Activated naive CD4-positive, alpha-beta T cell treated with anti-CD3 and anti-CD28 coated beads for 36 hours (primary cell): ENCODE results near the gene PLCXD1. TPM values are rescaled to one million over a fixed set of nuclear protein-coding genes. Genes with fewer than 3 reads are reported as not detected.
"Not testable (repeated sequence)": the region's sequence is repeated elsewhere in the genome, so short reads cannot be mapped to it uniquely, and the experiment has no call there.

ENCODE experiments used
- CTCF ChIA-PET: fragments of 350-600 bp; sonication (Branson Sonifier 250); formaldehyde crosslinking; loops from one replicate; lab custom pipeline; 2021; ENCODE audit warnings: antibody characterized with exemption; lab: Charles Lee
- DNase-seq: peaks from one replicate; pipeline ENCODE4 v3.0.0-alpha.2; 2020
- H3K27ac Mint-ChIP-seq: one replicate; pipeline ENCODE4 v1.8.0; 2021; ENCODE audit warnings: mild to moderate bottlenecking, mixed read lengths
- H3K27me3 Mint-ChIP-seq: one replicate; pipeline ENCODE4 v1.8.0; 2021; ENCODE audit warnings: low read depth, mixed read lengths
- H3K36me3 Mint-ChIP-seq: one replicate; pipeline ENCODE4 v1.8.0; 2021; ENCODE audit warnings: low read depth, mixed read lengths
- H3K4me1 Mint-ChIP-seq: one replicate; pipeline ENCODE4 v1.8.0; 2021; ENCODE audit warnings: low read depth, mixed read lengths
- H3K4me3 Mint-ChIP-seq: one replicate; pipeline ENCODE4 v1.8.0; 2021; ENCODE audit warnings: mild to moderate bottlenecking, moderate library complexity, mixed read lengths
- H3K9me3 Mint-ChIP-seq: one replicate; pipeline ENCODE4 v1.8.0; 2021; ENCODE audit warnings: mixed read lengths
- intact Hi-C: fragments of 100-400 bp; cut with micrococcal nuclease; formaldehyde crosslinking; loops from one replicate; pipeline ENCODE4 v1.15.1; 2023
- total RNA-seq, 2 experiments: library from RNA; stranded (reverse); gene quantifications; one replicate each; pipeline ENCODE4 v1.2.3, GENCODE V29; 2021

PLCXD1 gene
- total RNA-seq, 2 experiments from 2014 or later, result 63.5 to 67.7 TPM

DNA sequence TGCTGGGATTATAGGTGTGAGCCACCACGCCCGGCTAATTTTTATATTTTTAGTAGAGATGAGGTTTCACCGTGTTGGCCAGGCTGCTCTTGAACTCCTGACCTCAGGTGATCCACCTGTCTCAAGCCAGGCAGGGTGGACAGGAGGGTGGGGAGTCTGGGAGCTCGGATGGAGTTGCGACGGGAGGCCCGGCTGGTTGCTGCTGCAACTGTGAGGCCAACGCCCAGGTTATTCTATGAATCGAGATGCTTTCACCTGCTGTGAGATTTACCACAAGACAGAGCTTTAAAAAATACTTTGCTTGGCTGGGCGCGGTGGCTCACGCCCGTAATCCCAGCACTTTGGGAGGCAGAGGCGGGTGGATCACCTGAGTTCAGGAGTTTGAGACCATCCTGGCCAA, 24.1 kb upstream of the PLCXD1 start:
- H3K27ac Mint-ChIP-seq, H3K4me3 Mint-ChIP-seq, CTCF ChIA-PET, H3K36me3 Mint-ChIP-seq, H3K9me3 Mint-ChIP-seq, H3K4me1 Mint-ChIP-seq, H3K27me3 Mint-ChIP-seq, DNase-seq, intact Hi-C loops: not testable (repeated sequence)

DNA sequence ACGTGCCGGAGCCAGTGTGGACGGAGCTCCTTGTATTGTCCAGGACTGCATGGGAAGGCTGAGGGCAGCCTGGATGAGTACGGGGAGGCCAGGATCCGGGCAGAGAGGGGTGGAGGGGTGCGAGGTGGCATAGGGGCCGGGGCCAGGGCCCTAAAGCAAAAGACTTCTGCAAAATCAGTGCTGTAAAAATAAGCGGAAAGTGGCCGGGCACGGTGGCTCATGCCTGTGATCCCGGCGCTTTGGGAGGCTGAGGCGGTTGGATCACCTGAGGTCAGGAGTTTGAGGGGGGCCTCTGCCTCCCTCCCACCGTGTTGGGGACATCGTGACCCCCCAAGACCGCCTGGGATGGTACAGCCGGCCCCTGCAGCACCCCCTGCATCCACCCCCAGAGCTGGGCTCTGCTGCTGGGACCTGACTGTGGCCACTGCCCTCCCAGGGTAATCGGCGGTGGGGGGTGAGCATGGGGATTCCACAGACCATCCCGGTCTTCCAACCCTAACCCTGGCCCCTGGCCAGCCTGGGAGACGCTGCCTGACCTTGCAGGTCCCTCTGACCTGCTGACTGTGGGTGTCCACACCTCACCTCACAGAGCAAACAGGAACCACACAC, 23.4 kb upstream of the PLCXD1 start:
- CTCF ChIA-PET, result no interaction called here
- intact Hi-C loops, result no loop called here
- Mint-ChIP-seq H3K4me3 (no peak overlapping the region), H3K36me3 (no peaks in the 10 kb centered on the region), H3K27ac (no peak overlapping the region), H3K4me1 (no peaks in the 10 kb centered on the region), H3K9me3 (no peaks in the 10 kb centered on the region), H3K27me3 (no peaks in the 10 kb centered on the region)
- DNase-seq, result no peak

DNA sequence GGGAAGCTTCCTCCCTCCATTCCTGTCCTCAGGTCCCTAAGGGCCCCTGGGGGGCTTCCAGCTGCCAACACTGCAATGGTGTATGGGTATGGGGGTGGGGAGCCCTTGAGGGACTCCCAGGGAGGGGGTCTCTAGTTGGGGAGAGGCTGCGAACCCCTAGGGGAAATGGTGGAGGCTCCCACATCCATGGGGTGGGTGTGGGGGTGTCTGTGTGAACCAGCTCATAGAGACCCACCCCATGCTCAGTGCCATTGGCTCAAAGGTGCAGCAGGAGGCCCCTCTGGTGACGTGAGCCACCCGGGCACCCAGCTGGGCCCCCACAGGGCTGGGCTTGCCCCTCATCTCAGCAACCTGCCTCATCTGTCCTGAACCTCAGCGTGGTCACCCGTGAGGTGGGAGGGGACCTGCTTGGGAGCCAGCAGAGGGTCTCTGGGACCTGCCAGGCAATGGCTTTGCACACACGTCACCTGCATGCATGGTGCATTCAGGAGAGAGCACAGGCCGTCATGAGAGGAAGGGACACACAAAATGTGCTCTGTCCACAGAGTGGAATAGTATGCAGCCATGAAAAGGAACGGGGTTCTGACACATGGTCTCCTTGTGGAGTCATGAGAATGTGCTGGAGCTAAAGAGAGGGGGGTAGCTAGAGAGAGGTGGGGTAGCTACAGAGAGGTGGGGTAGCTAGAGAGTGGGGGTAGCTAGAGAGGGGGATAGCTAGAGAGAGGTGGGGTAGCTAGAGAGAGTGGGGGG, 22.7 kb upstream of the PLCXD1 start:
- H3K4me3 Mint-ChIP-seq, result no peak overlapping the region
- H3K27me3 Mint-ChIP-seq, result no peaks in the 10 kb centered on the region
- no peak for DNase-seq
- CTCF ChIA-PET, result no interaction called here
- H3K27ac Mint-ChIP-seq, result no peak overlapping the region
- H3K9me3 Mint-ChIP-seq, result no peaks in the 10 kb centered on the region
- H3K4me1 Mint-ChIP-seq, result no peaks in the 10 kb centered on the region
- no peaks in the 10 kb centered on the region for H3K36me3 Mint-ChIP-seq
- intact Hi-C loops, result no loop called here

DNA sequence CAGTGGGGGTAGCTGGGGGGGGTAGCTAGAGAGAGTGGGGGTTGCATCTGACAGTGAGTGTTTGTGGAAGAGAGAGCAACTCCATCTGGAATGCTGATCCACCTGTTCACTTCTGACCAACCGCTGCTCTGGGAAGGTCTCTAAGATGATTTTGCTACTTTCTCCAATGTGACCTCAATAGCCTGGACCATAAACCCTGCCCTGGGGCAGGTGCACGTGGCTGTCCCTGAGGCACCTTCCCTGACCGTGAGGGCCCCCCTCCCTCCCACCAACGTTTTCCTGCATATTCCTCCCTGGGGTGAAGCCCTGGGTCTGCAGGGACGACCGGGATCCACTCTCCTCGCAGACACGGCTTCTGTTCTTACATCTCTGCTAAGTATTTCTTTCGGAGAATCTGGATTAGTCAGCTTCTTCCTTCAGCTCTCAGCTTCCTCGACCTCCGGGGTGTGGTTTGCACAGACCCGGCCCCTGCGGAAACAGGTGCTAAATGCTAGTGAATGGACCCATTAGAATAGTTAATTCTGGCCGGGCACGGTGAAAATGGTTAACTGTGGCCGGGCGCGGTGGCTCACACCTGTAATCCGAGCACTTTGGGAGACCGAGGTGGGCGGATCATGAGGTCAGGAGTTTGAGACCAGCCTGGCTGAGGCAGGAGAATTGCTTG, 21.4 kb upstream of the PLCXD1 start:
- no peaks in the 10 kb centered on the region for H3K4me1 Mint-ChIP-seq
- intact Hi-C loops, result no loop called here
- CTCF ChIA-PET, result no interaction called here
- H3K27ac Mint-ChIP-seq, result no peak overlapping the region
- H3K27me3 Mint-ChIP-seq, result no peaks in the 10 kb centered on the region
- H3K4me3 Mint-ChIP-seq, result no peak overlapping the region
- H3K36me3 Mint-ChIP-seq, result no peaks in the 10 kb centered on the region
- DNase-seq, result no peak
- H3K9me3 Mint-ChIP-seq, result no peaks in the 10 kb centered on the region

DNA sequence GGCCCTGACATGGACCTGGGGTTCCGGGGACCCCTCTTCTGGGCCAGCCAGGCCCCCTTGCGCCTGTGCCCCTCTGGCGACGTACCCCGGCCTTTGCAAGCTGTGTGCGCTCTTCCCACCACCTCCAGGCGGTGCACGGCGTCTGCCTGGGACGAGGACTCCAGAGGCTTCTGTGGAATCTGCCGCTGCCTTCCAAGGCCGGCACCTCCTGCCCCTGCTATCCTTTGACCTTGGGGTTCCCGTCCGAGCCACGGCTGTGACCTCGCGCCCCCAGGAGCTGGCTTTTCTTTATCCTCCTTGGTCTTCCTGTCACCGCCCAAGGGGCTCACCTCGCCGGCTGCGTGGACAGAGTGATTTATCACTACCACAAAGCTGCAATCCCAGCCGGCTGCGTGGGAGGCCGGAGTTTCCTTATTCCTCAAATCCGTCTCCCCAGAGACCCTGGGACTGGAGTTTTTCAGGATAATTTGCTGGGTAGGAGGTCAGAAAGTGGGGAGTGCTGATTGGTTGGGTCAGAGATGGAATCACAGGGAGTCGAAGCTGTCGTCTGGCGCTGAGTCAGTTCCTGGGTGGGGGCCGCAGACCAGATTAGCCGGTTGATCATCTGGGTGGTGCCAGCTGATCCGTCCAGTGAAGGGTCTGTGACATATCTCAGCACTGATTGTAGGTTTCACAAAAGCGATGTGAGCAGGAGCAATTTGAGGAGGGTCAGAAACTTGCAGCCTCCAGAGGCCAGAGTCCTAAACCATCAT, 19.8 kb upstream of the PLCXD1 start:
- no peaks in the 10 kb centered on the region for H3K4me1 Mint-ChIP-seq
- intact Hi-C loops, result no loop called here
- no peak overlapping the region for H3K27ac Mint-ChIP-seq
- H3K4me3 Mint-ChIP-seq, result no peak overlapping the region
- H3K27me3 Mint-ChIP-seq, result no peaks in the 10 kb centered on the region
- H3K9me3 Mint-ChIP-seq, result no peaks in the 10 kb centered on the region
- no peaks in the 10 kb centered on the region for H3K36me3 Mint-ChIP-seq
- DNase-seq, result no peak
- CTCF ChIA-PET, result no interaction called here

DNA sequence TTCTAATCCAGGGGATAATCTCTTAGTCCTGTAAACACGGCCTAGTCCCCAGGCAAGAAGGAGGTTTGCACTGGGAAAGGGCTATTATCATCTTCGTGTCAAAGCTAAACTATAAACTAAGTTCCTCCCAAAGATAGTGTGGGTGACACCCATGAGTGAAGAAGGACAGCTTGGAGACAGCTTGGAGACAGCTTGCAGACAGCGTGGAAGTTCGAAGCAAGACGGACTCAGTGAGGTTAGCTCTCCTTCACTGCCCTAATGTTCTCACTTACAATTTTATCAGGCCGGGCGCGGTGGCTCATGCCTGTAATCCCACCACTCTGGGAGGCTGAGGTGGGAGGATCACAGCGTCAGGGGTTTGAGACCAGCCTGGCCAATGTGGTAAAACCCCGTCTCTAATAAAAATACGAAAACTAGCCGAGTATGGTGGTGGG, 19.2 kb upstream of the PLCXD1 start:
- H3K27me3 Mint-ChIP-seq, result no peaks in the 10 kb centered on the region
- no peak for DNase-seq
- H3K36me3 Mint-ChIP-seq, result no peaks in the 10 kb centered on the region
- H3K4me3 Mint-ChIP-seq, result no peak overlapping the region
- CTCF ChIA-PET, result no interaction called here
- no peak overlapping the region for H3K27ac Mint-ChIP-seq
- intact Hi-C loops, result no loop called here
- H3K4me1 Mint-ChIP-seq, result no peaks in the 10 kb centered on the region
- H3K9me3 Mint-ChIP-seq, result no peaks in the 10 kb centered on the region

DNA sequence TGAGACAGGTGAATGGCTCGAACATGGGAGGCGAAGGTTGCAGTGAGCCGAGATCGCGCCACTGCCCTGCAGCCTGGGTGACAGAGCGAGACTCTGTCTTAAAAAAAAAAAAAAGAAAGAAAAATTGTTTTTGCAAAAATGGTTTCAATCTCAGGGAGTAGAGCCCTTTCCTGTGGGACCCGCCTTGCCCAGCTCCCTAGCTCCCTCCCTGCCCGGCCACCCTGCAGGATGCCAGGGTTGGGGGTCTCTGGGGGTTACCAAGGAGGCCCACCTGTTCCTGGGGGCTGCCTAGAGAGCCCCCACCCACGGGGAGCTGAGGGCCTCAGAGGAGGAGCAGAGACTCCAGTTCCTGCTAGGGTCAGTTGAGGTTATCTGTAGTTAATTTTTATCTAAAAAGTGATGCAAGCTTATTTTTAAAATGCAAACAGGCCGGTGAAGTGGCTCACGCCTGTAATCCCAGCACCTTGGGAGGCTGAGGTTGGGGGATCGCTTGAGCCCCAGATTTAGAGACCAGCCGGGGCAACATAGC, 18.7 kb upstream of the PLCXD1 start:
- intact Hi-C loops, result no loop called here
- Mint-ChIP-seq H3K4me3 (no peak overlapping the region), H3K9me3 (no peaks in the 10 kb centered on the region), H3K27ac (no peak overlapping the region), H3K4me1 (no peaks in the 10 kb centered on the region), H3K36me3 (no peaks in the 10 kb centered on the region), H3K27me3 (no peaks in the 10 kb centered on the region)
- DNase-seq, result no peak
- CTCF ChIA-PET, result no interaction called here

DNA sequence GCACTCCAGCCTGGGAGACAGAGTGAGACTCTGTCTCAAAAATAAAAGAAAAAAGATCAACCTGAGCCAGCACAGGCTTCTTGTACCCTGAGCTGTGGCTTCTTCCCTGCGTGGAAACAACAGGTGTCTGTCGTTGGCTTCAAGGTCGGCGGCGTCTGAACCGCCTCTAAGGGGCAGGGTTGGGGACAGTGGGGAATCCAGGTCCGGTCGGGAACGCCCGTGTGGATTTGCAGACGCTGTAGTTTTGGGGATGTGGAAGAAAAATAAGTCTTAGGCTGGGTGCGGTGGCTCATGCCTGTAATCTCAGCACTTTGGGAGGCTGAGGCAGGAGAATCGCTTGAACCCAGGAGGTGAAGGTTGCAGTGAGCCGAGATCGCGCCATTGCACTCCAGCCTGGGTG, 17.2 kb upstream of the PLCXD1 start:
- H3K4me1 Mint-ChIP-seq, H3K27ac Mint-ChIP-seq, H3K36me3 Mint-ChIP-seq, DNase-seq, H3K4me3 Mint-ChIP-seq, H3K9me3 Mint-ChIP-seq, H3K27me3 Mint-ChIP-seq, intact Hi-C loops, CTCF ChIA-PET: not testable (repeated sequence)

DNA sequence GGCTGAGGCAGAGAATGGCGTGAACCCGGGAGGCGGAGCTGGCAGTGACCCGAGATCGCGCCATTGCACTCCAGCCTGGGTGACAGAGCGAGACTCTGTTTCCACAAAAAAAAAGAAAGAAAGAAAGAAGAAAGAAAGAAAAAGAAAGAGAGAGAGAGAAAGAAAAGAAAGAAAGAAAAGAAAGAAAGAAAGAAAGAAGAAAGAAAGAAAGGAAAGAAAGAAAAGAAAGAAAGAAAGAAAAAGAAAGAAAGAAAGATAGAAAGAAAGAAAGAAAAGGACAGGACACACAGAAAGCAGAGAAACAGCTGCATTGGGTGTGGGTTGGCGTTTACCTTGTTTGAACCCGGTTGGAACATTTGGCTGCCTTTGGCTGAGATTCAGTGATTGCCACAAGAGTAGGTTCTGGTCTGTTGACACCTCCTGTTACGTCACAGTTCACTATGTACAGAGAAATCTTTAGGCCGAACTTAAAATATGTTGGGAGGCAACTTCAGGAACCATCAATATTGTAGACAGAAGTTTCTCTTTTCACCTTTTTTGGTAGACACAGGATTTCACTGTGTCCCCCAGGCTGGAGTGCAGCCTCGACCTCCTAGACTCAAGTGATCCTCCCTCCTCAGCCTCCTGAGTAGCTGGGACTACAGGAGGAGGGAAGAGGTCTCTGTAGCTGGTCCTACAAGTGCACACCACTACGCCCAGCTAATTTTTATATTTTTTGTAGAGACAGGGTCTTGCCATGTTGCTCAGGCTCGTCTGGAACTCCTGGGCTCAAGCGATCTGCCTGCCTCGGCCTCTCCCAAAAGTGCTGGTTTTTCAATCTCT, 16.3 kb upstream of the PLCXD1 start:
- intact Hi-C loops, result no loop called here
- Mint-ChIP-seq H3K9me3 (no peaks in the 10 kb centered on the region), H3K36me3 (no peaks in the 10 kb centered on the region), H3K27ac (no peak overlapping the region), H3K4me1 (no peaks in the 10 kb centered on the region), H3K4me3 (no peak overlapping the region), H3K27me3 (no peaks in the 10 kb centered on the region)
- CTCF ChIA-PET, result no interaction called here
- no peak for DNase-seq

DNA sequence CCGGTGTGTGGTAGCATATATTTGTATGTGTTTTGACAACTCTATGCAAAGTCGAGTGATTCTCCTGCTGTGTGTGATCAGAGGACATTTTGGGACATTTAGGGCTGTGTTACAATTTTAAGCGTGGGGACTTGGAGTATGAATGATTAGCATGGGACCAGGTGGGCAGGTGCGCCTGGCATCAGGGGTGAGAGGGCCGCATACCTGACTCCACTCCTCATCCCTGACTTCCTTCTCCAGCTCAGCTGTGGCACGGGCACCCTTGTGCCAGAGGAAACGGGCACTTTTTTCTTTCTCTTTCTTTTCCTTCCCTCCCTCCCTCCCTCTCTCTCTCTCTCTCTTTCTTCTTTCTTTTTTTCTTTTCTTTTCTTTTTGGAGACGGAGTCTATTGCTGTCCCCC, 15.7 kb upstream of the PLCXD1 start:
- Mint-ChIP-seq H3K9me3 (no peaks in the 10 kb centered on the region), H3K27ac (no peak overlapping the region), H3K4me3 (no peak overlapping the region), H3K27me3 (no peaks in the 10 kb centered on the region), H3K36me3 (no peaks in the 10 kb centered on the region), H3K4me1 (no peaks in the 10 kb centered on the region)
- no peak for DNase-seq
- intact Hi-C loops, result no loop called here
- CTCF ChIA-PET, result no interaction called here

DNA sequence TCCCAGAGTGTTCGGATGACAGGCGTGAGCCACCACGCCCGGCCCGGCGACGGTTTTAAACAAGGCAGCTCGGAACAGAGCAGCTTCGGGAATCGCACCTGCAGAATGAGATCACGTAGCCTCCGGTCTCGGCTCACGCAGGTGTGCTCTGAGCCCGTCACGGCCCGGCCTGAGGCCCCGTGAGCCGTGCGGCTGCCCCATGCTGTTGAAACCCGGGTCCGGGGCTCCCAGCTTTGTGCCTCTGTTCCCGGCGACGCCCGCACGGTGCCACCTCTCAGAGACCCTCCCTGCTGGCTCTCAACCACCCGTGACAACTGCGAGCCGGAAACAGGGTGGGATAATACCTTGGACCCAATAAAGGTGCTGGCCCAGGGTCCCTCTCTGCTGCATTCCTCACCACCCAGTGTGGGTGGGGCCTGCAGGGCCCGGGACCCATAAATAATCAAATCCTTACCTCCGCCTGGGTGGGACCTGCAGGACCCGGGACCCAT, 13.4 kb upstream of the PLCXD1 start:
- Mint-ChIP-seq H3K4me3 (no peak overlapping the region), H3K36me3 (no peaks in the 10 kb centered on the region), H3K27ac (no peak overlapping the region), H3K27me3 (no peaks in the 10 kb centered on the region), H3K9me3 (no peaks in the 10 kb centered on the region), H3K4me1 (no peaks in the 10 kb centered on the region)
- DNase-seq, result no peak
- intact Hi-C loops, result no loop called here
- CTCF ChIA-PET, result no interaction called here
